H9 (cell line): Measurements from ENCODE around the gene PASK. TPM values are rescaled to one million over a fixed set of nuclear protein-coding genes. Genes with fewer than 3 reads are reported as not detected.
A peak's percentile ranks its signal among the peaks of the same experiment; 100 is the strongest.

Experiments
- DNase-seq: peaks from one replicate; pipeline ENCODE4 v3.0.0-alpha.2; 2017
- H2AFZ ChIP-seq: one replicate; pipeline ENCODE4 v1.6.1; 2013; ENCODE audit warnings: mild to moderate bottlenecking, low read length, control low read depth, moderate library complexity
- H2AK5ac ChIP-seq: 2 replicates; pipeline ENCODE4 v1.6.1; 2013; ENCODE audit warnings: low read length, control low read depth, mixed read lengths; ENCODE audit not compliant: insufficient read length
- H2BK120ac ChIP-seq: one replicate; pipeline ENCODE4 v1.6.1; 2013; ENCODE audit warnings: low read depth, mild to moderate bottlenecking, low read length, control low read depth, inconsistent platforms; ENCODE audit not compliant: poor library complexity, severe bottlenecking
- H2BK12ac ChIP-seq: 2 replicates; pipeline ENCODE4 v1.6.1; 2013; ENCODE audit warnings: low read length, control low read depth, mixed read lengths, low read depth; ENCODE audit not compliant: insufficient read length
- H2BK15ac ChIP-seq: 2 replicates; pipeline ENCODE4 v1.6.1; 2013; ENCODE audit warnings: low read depth, low read length, control low read depth
- H2BK20ac ChIP-seq: one replicate; pipeline ENCODE4 v1.6.1; 2013; ENCODE audit warnings: low read depth, mild to moderate bottlenecking, low read length, control low read depth, inconsistent platforms; ENCODE audit not compliant: poor library complexity, severe bottlenecking
- H2BK5ac ChIP-seq: 2 replicates; pipeline ENCODE4 v1.6.1; 2013; ENCODE audit warnings: low read length, control low read depth, mixed read lengths; ENCODE audit not compliant: insufficient read length
- H3K14ac ChIP-seq: 2 replicates; pipeline ENCODE4 v1.6.1; 2013; ENCODE audit warnings: low read length, control low read depth; ENCODE audit not compliant: insufficient read depth
- H3K18ac ChIP-seq: 2 replicates; pipeline ENCODE4 v1.6.1; 2013; ENCODE audit warnings: low read depth, mild to moderate bottlenecking, mixed read lengths, low read length, control low read depth; ENCODE audit not compliant: insufficient read length
- H3K23ac ChIP-seq: 2 replicates; pipeline ENCODE4 v1.6.1; 2013; ENCODE audit warnings: low read length, control low read depth, mixed read lengths, low read depth; ENCODE audit not compliant: insufficient read length
- H3K23me2 ChIP-seq: 2 replicates; pipeline ENCODE4 v1.6.1; 2013; ENCODE audit warnings: low read depth, mild to moderate bottlenecking, mixed read lengths, low read length, control low read depth; ENCODE audit not compliant: insufficient read length, poor library complexity, severe bottlenecking
- H3K27ac ChIP-seq: 2 replicates; pipeline ENCODE4 v1.5.1; 2013; ENCODE audit warnings: low read length, control low read depth, mixed read lengths, low read depth; ENCODE audit not compliant: insufficient read length
- H3K27me3 ChIP-seq: 2 replicates; pipeline ENCODE4 v1.6.1; 2013; ENCODE audit warnings: low read length, control low read depth, inconsistent platforms; ENCODE audit not compliant: insufficient read depth
- H3K4ac ChIP-seq: 2 replicates; pipeline ENCODE4 v1.6.1; 2013; ENCODE audit warnings: low read depth, mild to moderate bottlenecking, control low read depth, inconsistent platforms, low read length, moderate library complexity
- H3K4me1 ChIP-seq: 2 replicates; pipeline ENCODE4 v1.6.1; 2013; ENCODE audit warnings: low read length, control low read depth, inconsistent platforms; ENCODE audit not compliant: insufficient read depth
- H3K4me2 ChIP-seq: 2 replicates; pipeline ENCODE4 v1.6.1; 2013; ENCODE audit warnings: low read length, control low read depth, mixed read lengths; ENCODE audit not compliant: insufficient read length, insufficient read depth
- H3K56ac ChIP-seq: 2 replicates; pipeline ENCODE4 v1.6.1; 2013; ENCODE audit warnings: low read depth, mild to moderate bottlenecking, mixed read lengths, low read length, control low read depth; ENCODE audit not compliant: insufficient read length
- H3K79me1 ChIP-seq: 2 replicates; pipeline ENCODE4 v1.6.1; 2013; ENCODE audit warnings: low read depth, mild to moderate bottlenecking, moderate library complexity, low read length, control low read depth, inconsistent platforms; ENCODE audit not compliant: insufficient read depth, poor library complexity, severe bottlenecking
- H3K79me2 ChIP-seq: 2 replicates; pipeline ENCODE4 v1.6.1; 2013; ENCODE audit warnings: low read length, control low read depth, inconsistent platforms; ENCODE audit not compliant: insufficient read depth
- H3K9ac ChIP-seq: 2 replicates; pipeline ENCODE4 v1.6.1; 2013; ENCODE audit warnings: low read length, control low read depth, mixed read lengths; ENCODE audit not compliant: insufficient read length; ENCODE audit errors: extremely low read depth
- H3K9me3 ChIP-seq: one replicate; pipeline ENCODE4 v1.6.1; 2013; ENCODE audit warnings: low read depth, low read length, inconsistent platforms; ENCODE audit not compliant: control insufficient read depth
- H3T11ph ChIP-seq: one replicate; pipeline ENCODE4 v1.6.1; 2013; ENCODE audit warnings: mild to moderate bottlenecking, low read length, control low read depth, inconsistent platforms
- H4K20me1 ChIP-seq: one replicate; pipeline ENCODE4 v1.6.1; 2013; ENCODE audit not compliant: control insufficient read depth, insufficient read length, insufficient read depth
- H4K5ac ChIP-seq: 2 replicates; pipeline ENCODE4 v1.6.1; 2013; ENCODE audit warnings: low read depth, mild to moderate bottlenecking, mixed read lengths, low read length, control low read depth; ENCODE audit not compliant: insufficient read length
- H4K8ac ChIP-seq: replicated peaks from 2 replicates; pipeline ENCODE4 v1.6.1; 2013; ENCODE audit warnings: low read length, control low read depth, mixed read lengths, low read depth; ENCODE audit not compliant: insufficient read length
- H4K91ac ChIP-seq: 2 replicates; pipeline ENCODE4 v1.6.1; 2013; ENCODE audit warnings: low read depth, mild to moderate bottlenecking, moderate library complexity, mixed read lengths, low read length, control low read depth; ENCODE audit not compliant: insufficient read length
- H3K27ac Mint-ChIP-seq, 3 experiments: 2 replicates in 2 of 3; 3 replicates in 1 of 3; pipeline ENCODE4 v1.8.0; 2020 to 2021; ENCODE audit warnings: mixed read lengths in 3 of 3, mild to moderate bottlenecking in 1 of 3, moderate library complexity in 1 of 3
- H3K27me3 Mint-ChIP-seq: 2 replicates; pipeline ENCODE4 v1.8.0; 2021; ENCODE audit warnings: low read depth, mild to moderate bottlenecking, moderate library complexity, mixed read lengths
- H3K36me3 Mint-ChIP-seq, 3 experiments: 2 replicates in 2 of 3; 3 replicates in 1 of 3; pipeline ENCODE4 v1.8.0; 2020 to 2021; ENCODE audit warnings: low read depth in 3 of 3, mixed read lengths in 3 of 3; ENCODE audit not compliant: insufficient read depth in 1 of 3
- H3K4me1 Mint-ChIP-seq, 2 experiments: 2 replicates each; pipeline ENCODE4 v1.8.0; 2020; ENCODE audit warnings: mixed read lengths in 2 of 2
- H3K4me3 Mint-ChIP-seq, 2 experiments: 2 replicates in 1 of 2; 3 replicates in 1 of 2; pipeline ENCODE4 v1.8.0; 2020 to 2021; ENCODE audit warnings: mild to moderate bottlenecking in 2 of 2, mixed read lengths in 2 of 2, moderate library complexity in 1 of 2
- H3K9me3 Mint-ChIP-seq, 2 experiments: 2 replicates in 1 of 2; 3 replicates in 1 of 2; pipeline ENCODE4 v1.8.0; 2020; ENCODE audit warnings: mild to moderate bottlenecking in 2 of 2, mixed read lengths in 2 of 2, moderate library complexity in 1 of 2
- CTCF ChIP-seq: fragments of 200-600 bp; sonication (generic); conservative IDR thresholded peaks from 3 replicates; pipeline ENCODE4 v1.8.0; 2021; ENCODE audit warnings: antibody characterized with exemption, mild to moderate bottlenecking
- WGBS: extraction: QIAGEN DNeasy Blood & Tissue Kit; methylation state at CpG from one replicate; pipeline ENCODE4 v1.1.7; 2013; ENCODE audit warnings: missing lambda C conversion rate, low lambda C conversion rate, mixed read lengths; ENCODE audit not compliant: insufficient read length; ENCODE audit errors: extremely low coverage; 5-methylcytosine and 5-hydroxymethylcytosine counted together
- total RNA-seq: library from RNA; stranded (reverse); gene quantifications from 2 replicates; pipeline ENCODE4 v1.2.1, GENCODE V29; 2021

PASK gene
- total RNA-seq, 1 experiment from 2014 or later, result 68.0 TPM

- Mint-ChIP-seq H3K27ac (no peak overlapping the region), H3K27me3 (no peaks in the 10 kb centered on the region; the same call in 1 of the 2 replicates), H3K4me3 (no peak overlapping the region), H3K4me1 (peaks cover 0 to 7% of the 10 kb centered on the region in 2 experiments; a peak in 3 of 4 replicates), H3K36me3 (no peaks in the 10 kb centered on the region), H3K9me3 (no peaks in the 10 kb centered on the region)
- Histone ChIP-seq H3K27me3 (no peaks in the 10 kb centered on the region), H4K20me1 (no peaks in the 10 kb centered on the region), H2BK20ac (no peak overlapping the region), H3K4ac (no peak overlapping the region), H3K56ac (no peak overlapping the region), H3T11ph (no peak overlapping the region), H2AFZ (no peak overlapping the region), H2AK5ac (no peak overlapping the region), H4K91ac (no peak overlapping the region), H3K23me2 (no peaks in the 10 kb centered on the region), H2BK5ac (no peak overlapping the region), H3K14ac (no peak overlapping the region), H3K27ac (no peak overlapping the region), H3K79me2 (no peaks in the 10 kb centered on the region), H3K23ac (no peak overlapping the region), H3K79me1 (no peaks in the 10 kb centered on the region), H2BK12ac (no peak overlapping the region), H2BK15ac (no peak overlapping the region), H4K5ac (no peak overlapping the region), H3K4me2 (no peak overlapping the region), H3K18ac (no peak overlapping the region), H2BK120ac (no peak overlapping the region), H3K9ac (no peak overlapping the region), H3K9me3 (no peaks in the 10 kb centered on the region), H3K4me1 (no peaks in the 10 kb centered on the region), H4K8ac (no peak overlapping the region)
- no CpG with 5 or more reads among the region's 15 CpGs for WGBS
- TF ChIP-seq CTCF, result peak; percentile 21; the same call in 2 of the 3 replicates
- DNase-seq, result peak; percentile 71
Observed at GRCh38 chr2:241066893-241067341, 82.4 kb downstream of the PASK start.
